Dedifferentiated amniotic fluid mesenchymal stem cell (primary cell): ENCODE measurements around the gene ADPRM.
A peak's percentile ranks its signal among the peaks of the same experiment; 100 is the strongest.
"Not testable (repeated sequence)": the region's sequence is repeated elsewhere in the genome, so short reads cannot be mapped to it uniquely, and the experiment has no call there.

ENCODE experiments used
- DNase-seq: peaks from one replicate; pipeline ENCODE4 v3.0.0-alpha.2; 2016; ENCODE audit errors: extremely low spot score

Gene ADPRM

DNA sequence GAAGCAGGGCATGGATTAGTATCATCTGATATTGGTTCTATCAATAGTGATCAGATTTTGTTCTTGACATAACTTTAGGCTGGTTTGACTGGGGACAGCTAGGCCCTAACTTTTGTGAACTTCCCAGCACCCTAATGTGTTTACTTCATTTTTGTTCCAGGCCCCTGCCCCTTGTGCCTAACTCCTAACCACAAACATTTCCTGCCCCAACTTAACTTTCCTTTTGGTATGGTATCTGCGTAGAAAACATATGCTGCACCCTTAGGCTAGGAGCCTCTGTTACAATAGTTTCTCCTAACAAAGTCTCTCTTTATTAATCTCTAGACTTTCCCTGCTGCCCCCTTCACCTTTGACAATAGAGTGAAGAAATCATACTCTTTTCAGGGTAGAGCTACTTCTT lies 2.5 kb downstream of the ADPRM start:
- DNase-seq = no peak

DNA sequence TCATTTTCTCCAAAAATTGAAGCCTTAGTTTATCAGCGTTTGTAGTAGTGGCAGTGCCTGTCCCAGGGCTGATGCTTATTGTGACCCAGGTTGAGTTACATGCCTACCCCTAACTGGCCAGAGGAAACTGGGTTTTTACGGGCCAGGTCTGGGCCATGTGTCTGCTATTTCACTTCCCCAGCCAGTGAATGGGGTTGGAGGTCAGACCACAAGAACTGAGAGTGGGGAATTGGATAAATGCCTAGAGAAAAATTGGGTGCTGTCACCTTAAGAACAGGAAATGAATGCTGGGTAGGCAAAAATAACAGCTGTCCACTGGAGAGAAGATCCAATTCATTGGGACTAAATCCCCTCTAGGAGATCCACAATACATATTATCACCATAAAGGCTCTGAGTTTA lies 5.2 kb downstream of the ADPRM start:
- DNase-seq = no peak

DNA sequence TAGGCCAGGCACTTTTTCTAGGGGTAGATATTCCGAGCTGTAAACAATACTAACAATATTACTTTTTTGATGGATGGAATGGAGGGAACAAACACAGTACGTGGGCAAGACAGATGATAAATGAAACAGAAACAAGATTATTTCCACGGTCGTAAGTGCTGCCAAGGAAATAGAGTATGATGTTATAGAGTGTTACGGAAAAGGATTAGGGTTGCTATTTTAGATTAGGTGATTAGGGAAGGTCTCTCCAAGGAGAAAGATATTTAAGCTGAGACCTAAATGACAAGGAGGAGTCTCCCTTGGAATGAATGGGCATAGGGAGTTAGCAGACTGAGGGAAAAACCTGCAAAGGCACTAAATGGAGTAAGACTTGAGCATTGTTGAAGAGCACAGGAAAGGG lies 8.3 kb downstream of the ADPRM start:
- no peak for DNase-seq

DNA sequence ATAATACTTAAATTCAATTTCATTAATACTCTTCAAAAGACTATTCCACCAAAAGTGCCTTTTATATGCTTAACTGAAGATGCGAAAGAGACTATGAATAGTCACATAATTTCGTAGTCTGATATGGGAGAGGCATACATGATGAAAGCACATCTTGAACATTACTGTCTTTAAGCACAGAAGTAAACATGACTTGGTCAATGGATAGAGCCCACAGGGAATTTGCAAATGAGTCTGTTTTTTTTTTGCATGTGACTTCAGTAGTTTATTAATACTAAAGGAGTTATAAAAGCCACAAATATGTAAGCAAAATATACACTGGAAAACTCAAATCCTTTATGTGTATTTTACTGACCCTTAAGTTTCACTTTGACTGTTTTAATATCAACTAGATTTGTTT lies 15.9 kb downstream of the ADPRM start:
- DNase-seq = no peak

DNA sequence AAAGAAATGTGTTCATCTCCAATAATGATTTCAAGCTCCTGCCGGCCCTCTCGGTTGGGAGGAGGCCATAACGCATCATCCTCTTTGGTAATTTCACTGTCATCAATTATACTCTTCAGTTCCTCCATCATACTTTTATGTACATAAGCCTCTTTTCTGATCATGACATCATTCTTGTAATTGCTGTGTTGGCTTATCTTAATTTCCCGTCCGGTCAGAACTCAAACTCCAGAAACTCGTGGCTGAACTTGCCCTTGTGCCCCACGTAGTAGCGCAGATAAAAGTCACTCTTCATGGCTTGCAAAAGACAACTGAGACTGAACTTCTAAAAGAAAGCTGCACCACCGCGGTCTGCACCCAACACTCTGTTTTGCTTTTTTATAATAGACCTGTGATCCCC lies 18.8 kb downstream of the ADPRM start:
- no peak for DNase-seq

DNA sequence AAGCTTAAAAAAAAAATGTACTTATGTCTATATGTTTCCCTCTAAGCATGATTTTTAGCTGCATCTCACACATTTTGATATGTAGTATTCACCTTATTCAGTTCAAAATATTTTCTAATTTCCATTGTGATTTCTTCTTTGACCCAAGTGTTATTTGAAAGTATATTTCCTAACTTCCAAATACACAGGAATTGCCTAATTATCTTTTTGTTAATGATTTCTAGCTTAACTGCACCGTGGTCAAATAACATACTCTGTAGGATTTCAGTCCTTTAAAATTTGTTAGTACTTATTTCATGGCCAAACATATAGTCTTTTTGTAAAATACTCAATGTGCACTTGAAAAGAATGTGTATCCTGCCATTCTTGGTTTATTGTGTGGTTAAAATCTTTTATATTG lies 21.2 kb downstream of the ADPRM start:
- DNase-seq = no peak

DNA sequence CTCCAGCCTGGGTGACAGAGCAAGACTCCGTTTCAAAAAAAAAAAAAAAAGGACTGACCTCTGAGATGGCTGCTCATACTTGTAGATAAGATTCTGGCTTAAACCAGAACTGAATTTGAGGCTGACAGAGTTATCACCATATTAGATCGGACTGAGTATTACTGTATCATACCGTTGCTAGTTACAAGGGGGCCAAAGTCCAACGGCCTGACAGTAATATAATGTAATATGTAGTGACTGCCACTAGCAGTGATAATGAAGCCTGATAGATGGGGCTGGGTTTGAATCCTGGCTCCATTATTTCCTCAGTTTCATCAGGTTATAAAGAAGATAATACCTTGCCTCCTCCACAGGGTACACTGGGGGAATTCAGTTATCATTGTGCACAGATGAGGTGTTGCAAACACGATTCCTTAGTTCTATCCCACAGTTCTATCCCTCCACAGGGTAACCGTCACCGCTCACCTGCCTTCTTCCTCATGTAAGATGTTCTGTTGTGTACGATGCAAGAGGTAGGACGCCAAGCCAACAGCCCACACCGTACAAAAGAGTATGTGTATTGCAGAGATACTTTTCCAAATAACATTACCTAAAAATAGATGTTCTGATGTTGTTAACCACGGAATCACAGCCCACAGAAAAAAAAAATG lies 27.3 kb downstream of the ADPRM start:
- no peak for DNase-seq

DNA sequence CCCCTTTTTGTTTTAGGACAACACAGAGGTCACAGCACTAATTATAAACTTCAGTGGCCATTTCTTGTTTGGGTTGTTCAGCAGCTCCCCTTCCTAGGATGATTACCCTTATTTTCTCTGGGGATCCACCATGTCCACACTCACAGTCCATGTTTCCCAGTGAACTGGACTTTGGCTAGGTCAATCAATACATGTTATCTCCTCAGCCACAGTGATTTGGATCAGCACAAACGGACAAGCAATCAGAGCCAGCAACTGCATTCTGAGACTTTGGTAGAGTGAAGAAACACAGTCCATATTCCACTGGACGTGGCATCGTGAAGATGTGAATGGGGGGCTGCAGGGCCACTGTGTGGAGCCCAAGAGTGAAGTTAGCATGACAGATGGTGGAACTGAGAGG lies 27.9 kb downstream of the ADPRM start:
- DNase-seq = no peak

DNA sequence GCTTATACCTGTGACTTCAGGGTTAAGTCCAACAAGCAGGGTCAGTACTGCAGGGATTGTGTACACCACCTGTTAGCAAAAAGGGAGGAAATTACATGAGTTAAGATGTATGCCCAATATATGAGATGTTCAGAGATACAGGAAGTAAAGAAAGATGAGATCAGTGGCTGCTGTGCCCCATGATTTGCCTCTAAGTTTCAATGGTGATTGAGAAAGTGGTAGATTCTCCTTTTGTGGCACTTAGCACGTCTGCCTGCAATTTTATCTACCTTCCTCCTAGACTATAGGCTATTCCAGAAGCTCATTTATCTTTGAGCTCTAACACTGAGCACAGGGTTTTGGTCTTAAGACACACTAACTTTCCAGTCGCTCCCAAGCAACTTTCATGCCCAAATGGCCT lies 28.8 kb downstream of the ADPRM start:
- no peak for DNase-seq

DNA sequence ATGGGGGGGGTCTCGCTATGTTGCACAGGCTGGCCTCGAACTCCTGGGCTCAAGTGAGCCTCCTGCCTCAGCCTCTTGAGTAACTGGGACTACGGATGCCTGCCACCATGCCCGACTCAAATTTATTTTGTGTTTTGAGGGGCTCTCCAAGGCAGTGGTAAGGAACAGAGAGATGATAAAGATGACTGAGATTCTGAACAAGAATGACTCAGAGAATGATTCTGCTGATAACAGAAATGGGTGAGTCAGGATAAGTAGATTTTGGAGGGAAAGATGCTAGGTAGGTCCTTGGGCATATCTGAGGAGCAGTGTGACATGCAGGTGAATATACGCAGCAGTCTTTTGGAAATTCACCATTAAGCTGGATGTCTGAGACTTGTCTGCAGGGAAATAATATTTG lies 29.8 kb downstream of the ADPRM start:
- no peak for DNase-seq

DNA sequence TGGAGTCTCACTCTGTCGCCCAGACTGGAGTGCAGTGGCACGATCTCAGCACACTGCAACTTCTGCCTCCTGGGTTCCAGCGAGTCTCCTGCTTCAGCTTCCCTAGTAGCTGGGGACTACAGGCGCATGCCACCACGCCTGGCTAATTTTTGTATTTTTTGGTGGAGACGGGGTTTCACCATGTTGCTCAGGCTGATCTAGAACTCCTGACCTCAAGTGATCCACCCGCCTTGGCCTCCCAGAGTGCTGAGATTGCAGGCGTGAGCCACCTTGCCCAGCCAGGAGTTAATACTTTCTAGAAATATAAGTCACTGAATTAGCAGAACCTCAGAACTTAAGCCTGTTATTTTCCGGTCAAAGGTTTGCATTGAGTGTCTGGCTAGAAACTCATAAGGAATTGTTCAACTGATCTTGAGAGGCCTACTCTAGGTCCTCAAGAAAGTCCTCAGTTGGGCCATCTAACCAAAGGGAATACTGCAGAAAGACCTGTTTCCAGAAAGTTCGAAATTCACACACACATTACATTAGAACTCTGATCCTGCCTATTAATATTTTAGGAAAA lies 31.0 kb downstream of the ADPRM start:
- no peak for DNase-seq

DNA sequence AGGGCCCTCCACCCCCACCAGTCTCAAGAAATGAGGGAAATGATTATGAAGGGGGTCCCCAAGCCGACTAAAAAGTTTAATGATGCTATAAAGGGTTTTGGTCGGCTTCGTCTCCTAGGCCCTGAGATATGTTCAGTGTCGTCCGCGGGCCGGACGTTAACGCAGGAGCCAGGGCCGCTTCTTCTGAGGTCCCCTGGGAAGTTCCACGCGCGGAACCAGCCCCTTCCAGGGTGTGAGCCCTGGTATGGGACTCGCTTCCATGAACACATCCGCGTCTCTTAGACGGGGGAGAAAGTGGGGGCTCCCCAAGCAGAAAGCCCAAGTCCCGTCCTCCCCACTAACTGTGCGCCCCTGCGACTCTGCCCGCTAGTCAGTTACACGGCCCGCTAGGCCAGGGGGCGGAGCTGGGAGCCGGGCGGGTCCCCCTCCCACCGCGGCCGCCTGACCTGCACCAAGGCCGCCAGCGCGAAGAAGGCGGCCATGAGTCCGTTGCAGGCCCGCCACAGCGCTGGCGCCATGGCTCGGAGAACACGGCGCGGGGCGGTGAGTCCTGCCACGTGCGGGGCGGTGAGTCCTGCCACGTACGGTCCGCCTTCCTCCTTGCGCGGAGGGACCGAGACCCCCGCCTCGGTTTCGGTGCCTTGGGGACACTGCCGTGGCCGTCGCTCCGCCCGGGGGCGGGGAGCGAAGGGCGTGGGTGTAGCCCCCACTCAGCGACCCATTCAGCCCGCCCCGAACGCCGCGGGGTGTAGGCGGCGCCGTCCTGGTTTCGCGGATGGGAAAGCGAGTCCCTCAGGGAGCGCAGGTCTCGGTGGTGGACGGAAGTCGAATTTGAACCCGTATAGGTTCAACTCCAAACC lies 32.2 kb downstream of the ADPRM start, which contains the start of gene TMEM220:
Gene TMEM220 (minus strand): TSS at position 690 of the 860 bp plus-strand sequence. CDS start 172 bp downstream, at position 518.
- DNase-seq = peak; percentile 29

DNA sequence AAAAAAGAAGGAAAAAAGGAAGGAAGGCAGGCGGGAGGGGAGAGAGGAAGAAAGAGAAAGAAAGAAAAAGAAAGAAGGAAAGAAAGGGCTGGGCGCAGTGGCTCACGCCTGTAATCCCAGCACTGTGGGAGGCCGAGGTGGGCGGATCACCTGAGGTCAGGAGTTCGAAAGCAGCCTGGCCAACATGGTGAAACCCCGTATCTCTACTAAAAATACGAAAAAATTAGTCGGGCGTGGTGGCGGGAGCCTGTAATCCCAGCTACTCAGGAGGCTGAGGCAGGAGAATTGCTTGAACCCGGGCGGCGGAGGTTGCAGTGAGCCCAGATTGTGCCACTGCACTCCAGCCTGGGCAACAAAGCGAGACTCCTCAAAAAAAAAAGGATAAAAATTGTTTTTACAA lies 32.9 kb downstream of the ADPRM start:
- not testable (repeated sequence) for DNase-seq

DNA sequence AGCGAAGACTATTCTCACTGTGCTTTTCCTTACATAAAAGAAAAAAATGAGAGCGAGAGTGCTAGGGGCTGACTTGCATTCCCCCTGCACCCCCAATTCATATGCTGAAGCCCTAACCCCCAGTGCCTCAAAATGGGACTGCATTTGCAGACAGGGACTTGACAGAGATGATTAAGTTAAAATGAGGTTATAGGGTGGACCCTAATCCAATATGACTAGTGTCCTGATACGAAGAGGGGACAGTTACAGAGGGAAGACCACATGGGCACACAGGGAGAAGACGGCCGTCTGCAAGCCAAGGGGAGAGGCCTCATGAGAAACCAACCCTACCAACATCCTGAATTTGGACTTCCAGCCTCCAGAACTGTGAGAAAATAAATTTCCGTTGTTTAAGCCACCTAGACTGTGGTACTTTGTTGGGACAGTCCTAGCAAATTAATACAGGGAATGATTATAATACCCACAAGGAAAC lies 34.0 kb downstream of the ADPRM start:
- DNase-seq = no peak

DNA sequence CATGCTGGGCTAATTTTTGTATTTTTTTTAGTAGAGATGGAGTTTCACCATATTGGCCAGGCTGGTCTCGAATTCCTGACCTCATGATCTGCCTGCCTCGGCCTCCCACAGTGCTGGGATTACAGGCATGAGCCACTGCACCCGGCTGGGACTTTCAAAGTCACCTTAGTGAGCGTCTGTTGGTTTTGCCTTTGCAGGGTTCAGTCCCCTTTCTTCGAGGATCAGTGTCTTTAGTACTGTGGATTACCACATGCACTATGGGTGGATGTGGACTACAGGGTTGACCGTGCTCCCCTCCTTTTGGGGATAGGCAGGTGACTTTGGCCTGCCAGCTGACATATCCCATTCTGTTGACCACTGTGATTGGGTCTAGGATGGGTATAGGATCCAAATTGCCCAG lies 34.7 kb downstream of the ADPRM start:
- DNase-seq = not testable (repeated sequence)

DNA sequence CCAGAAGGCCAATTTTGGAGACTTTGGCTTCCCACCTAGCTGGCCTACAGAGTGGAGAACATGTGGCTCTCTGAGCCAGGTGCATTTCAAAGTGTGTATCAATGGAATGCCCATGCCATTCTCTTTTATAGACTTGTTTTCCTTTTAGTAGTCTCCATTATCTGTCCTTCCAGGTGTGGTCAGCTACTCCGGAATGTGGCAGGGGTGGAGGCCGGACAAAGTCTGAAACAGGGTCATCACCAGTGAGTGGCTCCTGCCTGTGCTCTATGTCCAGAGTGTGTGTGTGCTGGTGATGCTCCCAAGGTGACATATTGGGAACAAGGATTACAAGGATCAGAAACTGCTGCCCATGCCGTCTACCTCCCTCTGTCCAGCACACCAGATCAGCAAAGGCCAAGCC lies 36.3 kb downstream of the ADPRM start:
- no peak for DNase-seq

DNA sequence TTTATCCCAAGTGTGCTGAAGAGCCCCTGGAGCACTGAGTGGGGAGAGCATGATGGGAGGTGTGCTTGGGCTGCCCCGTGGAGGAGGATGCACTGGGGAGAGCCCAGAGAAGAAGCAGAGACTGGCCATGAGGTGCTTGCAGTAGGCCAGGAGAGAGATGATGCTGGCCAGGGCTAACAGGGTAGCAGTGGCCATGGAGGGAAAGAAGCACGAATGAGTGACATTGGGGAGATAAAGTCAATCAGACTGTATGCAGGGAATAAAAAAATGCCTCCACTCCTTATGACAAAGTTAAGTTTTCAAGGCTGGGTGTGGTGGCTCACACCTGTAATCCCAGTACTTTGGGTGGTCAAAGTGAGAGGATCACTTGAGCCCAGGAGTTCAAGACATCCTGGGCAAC lies 37.9 kb downstream of the ADPRM start:
- DNase-seq = no peak

DNA sequence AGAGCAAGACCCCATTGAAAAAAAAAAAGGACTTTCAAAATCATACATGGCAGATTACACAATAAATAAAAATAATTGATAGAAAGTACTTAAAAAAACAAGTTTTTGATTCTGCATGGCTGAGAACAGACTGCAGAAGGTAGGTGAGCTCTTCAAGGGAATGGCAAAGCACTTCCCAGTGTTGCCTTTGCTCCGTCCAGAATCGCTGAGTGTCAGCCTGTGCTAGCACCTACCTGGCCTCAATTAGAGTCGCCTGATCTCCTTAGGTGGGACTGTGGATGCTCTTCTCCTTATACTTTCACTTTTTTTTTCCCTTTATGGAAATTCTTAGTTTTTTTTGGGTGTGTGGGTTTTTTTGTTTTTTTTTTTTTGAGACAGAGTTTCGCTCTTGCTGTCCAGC lies 38.4 kb downstream of the ADPRM start:
- no peak for DNase-seq

DNA sequence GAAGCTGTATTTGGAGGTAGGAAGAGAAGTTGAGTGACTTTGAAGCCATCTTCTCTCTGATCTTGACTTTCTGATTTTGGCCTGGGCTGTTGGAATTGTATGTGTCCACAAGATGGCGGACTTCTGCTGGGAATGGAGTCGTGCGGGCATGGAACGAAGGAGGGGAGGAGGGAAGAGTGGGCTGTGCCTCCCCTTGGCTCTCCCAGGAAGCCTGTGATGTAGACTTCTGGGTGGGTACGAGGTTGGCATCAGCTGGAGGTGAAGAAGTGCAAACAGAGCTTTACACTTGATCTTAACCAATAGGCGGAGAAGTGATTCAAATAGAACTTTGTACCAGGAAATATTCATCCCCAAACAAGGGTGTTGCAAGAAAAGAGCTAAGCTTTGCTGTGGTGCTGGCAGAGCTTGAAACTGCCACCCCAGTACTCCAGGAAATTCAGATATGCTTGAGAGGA lies 39.8 kb downstream of the ADPRM start:
- peak; percentile 47 for DNase-seq

DNA sequence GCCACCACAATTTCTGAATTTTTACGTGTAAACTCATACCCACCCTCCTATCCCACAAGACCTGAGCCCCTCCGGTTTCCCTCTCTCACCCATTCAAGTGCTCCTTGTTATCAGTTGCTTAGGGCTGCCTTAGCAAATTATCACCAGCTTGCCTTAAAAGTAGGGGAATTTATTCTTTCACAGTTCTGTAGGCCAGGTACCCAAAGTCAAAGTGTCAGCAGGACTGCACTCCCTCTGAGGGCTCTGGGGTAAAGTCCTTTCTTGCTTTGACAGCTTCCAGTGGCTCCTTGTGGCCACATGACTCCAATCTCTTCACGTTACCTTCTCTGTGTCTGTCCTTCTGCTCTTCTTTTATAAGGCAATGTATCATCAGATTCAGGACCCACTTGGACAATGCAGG lies 40.3 kb downstream of the ADPRM start:
- DNase-seq = no peak

DNA sequence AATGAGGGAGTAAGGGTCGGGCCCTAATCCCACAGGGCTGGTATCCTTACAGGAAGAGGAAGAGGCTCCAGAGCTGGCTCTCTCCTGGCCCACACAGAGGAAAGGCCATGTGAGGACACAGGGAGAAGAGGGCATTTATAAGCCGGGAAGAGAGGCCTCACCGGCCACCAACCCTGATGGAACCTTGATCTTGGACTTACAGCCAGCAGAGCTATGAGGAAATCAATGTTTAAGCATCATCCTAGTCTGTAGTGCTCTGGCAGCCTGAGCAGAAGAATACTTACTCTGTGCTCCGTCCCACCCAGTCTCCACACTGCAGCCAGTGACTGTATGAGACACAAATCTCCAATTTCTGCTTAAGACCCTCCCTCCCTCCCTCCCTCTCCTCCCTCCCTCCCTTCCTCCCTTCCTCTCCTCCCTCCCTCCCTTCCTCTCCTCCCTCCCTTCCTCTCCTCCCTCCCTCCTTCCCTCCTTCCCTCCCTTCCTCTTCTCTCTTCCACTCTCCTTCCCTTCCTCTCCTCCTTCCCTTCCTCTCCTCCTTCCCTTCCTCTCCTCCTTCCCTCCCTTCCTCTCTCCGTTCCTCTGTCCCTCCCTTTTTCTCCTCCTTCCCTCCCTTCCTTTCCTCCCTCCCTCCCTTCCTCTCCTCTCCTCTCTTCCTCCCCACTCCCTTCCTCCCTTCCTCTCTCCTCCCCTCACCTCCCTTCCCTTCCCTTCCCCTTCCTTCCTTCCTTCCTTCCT lies 41.3 kb downstream of the ADPRM start:
- no peak for DNase-seq

DNA sequence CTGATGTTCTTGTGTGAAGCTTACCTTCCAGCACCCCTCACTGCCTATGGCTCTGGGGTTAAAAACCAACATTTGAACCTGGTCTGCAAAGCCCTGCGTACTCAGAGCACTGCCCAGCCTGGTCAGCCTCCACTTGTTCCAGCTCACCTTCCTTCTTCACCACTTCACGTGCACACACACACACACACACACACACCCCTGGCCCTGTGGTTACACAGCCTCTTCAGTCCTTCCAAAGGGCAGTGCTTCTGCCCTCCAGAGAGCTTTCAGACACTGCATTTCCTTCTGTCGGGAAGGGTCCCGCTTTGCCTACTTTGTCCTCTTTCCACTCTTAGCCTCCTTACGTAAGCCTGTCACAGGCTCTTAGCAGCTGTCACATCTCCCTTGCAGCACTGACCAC lies 42.0 kb downstream of the ADPRM start:
- DNase-seq = no peak
